NCI-H510A (cell line): ENCODE measurements around the gene GTPBP3.

Experiments used
- DNase-seq: peaks from one replicate; lab custom pipeline; 2025; lab: John Stamatoyannopoulos, UW

The GTPBP3 gene

DNA sequence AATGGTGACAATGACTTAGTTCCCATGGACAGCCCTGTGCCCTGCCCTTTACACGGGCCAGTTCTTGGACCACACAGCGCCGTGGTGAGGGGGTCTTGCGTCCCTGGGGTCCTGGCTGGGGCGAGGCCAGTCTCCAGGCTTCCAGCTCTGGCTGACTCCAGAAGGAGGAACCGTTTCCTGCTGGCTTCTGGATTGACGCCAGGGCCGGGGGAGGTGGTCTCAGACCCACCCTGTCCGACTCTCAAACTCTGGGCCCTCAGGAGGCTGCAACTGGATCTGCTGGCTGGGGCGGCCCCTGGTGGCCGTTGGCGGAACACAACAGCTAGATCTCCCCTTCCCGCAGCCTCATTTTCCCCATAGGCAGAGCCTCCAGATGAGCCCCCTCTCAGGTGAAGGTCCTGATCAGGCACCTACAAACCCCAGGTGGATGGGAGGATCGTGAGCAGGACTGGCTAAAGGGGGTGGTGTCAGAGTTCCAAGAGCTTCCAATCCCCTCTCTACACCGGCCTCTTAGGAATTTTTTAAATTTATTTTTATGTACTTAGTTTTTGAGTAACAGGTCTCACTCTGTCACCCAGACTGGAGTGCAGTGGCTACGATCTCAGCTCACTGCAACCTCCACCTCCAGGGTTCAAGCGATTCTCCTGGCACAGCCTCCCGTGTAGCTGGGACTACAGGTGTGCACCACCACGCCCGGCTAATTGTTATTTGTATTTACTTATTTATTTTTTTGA is 48.7 kb downstream of the GTPBP3 start:
- no peak for DNase-seq

DNA sequence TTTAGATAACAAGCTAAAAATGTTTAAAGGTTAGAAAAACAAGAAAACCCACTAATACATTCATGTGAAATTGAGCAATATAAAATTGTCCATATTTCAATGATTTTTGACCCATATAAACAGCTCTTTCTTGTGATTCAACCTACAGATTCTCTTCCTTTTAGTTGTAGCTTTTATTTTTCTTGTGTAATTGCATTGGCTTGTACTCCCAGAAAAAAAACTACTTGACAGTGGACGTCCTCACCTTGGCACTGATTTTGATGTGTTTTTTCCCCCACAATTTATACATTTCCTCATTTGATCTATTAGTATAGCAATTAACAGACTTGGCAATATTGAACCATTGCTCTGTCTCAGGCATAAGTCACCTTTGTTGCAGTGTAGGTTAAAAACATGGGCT is 51.9 kb downstream of the GTPBP3 start:
- no peak for DNase-seq

DNA sequence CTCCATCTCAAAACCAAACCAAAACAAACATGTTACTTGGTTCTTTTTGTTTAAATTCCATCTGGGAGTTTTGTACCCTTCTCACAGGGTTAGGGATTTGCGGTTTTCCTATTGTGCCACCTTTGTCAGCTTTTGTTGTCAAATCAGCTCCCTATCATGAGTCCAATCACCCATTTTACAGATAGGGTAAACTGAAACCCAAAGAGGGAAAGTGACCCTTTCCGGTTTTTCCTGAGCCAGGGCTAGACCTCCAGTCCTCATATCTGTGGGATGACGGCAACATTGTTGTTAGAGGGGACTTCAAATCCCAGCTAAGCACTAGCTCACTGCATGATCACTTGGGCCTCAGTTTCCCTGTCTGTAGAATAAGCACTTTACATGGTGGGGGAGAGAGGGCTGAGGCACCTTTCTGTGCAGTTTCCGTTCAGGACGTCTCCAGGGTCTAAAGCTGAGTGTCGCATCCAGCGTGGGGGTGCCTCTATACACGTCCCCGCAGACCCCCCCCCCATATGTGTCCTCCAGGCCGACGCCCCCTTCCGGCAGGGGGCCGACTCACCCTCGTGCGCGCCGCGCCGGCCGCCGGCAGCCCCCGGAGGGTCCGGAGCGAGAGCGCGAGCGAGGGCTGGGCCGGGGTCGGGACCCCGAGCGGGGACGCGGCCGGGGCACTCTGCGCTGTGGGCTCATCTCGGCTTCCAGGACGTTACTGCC is 52.8 kb downstream of the GTPBP3 start:
- DNase-seq: no peak

DNA sequence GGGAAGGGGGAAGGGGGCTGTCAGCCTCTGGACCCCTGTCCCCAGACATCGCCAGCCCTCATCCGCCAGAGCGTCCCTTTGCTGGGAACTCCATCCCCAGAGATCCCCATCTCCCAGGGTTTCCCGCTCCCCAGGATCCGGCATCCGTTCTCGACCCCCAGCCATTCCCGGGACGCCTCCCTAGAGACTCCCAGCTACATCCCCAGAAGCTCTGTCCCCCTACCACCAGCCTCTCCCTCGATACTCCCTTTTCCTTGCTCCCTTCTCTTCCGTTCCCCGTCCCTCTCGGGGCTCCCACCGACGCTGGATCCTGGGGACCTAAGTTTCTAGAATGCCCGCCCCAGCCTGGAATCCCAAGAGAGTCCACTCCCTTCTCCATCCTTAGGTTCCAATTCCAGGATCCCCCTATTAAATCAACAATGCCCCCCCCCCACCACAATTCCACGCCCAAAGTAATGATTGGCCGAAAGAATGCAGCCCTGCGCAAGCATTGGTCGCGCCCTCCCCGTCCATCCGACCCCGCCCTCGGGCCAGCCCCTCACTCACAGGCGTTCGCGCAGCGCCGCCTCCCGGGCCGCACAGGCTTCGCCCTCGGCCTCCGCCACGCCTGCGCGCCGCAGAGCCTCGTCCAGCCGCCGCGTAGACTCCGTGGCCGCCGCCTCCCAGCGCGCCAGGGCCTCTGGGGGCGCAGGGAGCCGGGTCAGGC is 53.5 kb downstream of the GTPBP3 start:
- DNase-seq: peak; percentile 82

DNA sequence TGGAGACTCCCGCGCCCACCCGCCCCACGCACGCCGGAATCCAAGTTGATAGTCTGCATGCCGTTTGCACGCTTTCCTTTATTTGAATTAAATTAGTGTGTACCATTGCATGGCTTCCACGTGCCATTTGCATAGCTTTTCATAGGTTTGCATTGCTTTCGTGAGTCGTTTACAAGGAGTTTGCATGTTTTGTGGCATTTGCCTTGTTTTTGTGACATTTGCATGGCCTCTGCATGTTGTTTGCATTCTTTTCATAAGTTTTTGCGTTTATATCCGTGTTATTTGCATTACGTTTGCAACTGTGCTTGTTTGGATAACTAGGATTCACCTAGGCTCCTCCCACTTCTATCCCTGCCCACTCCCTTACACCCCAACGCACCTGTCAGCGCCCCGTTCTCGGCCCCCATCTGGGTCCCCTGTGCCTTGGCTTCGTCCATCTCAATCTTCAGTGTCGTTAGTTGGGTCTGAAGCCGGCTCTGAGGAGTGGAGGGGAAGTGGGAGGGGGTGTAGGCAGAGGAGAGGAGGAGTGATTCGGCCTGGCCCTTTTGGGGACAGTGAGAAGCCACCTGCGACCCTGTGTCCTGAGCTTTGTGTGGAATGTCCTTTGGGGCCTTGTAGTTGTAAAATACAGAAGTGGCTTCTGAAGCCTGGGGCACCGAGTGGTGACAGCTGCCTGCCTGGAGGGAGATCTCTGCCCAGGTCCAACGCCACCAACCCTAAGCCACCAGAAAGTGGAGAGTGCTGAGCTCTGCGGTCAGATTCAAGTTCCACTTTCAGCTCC is 54.2 kb downstream of the GTPBP3 start:
- no peak for DNase-seq
